GM20431 (cell line): Measurements from ENCODE around the gene TAAR8.
"Not testable (repeated sequence)": the region's sequence is repeated elsewhere in the genome, so short reads cannot be mapped to it uniquely, and the experiment has no call there.

Experiments
- in situ Hi-C: fragments of 300-500 bp; cut with MseI, MboI; formaldehyde crosslinking; loops from one replicate; pipeline ENCODE4 v1.15.0; 2020; ENCODE audit warnings: low sequenced_read_pairs; ENCODE audit not compliant: unreplicated experiment

TAAR8 gene

DNA sequence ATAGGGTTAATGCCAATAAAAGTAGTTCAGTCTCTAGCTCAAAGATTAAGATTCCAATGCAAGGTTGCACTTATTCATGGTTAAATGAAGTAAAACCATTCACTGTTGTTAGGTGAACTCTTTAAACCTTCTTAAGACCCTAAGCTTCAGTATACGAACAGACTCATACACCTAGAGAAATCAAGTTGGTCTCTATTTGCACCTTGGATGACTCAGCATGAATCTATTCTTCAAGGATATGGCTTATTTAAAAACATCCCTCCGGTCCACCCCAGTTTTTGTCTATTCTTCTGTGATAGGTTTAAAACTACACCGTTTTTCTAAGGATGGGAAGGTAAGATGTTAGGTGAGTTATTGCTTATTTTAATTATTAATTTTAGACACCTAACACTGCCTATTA is 15.3 kb upstream of the TAAR8 start:
- in situ Hi-C loops, result loop anchor here (25.0 kb wide), 1 partner anchor 250 kb away; the partner anchor contains the start of gene SLC18B1

DNA sequence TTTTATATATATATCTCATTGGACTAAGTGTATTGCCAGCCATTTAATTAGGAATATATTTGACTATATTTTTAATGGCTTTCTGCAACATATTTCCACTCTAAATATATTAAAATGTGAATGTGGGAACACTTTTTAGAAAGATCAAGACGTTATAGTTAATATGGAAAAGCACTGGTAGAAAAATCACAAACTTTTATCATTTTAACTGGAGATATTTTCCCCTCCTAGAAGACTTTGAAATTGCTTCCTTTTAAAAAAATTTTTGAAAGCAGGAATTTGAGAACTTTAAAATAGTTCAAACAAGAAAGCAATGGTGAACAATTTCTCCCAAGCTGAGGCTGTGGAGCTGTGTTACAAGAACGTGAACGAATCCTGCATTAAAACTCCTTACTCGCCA is 14.5 kb upstream of the TAAR8 start, which contains the start of gene TAAR9:
Gene TAAR9 (plus strand): TSS at position 301 of the 400 bp plus-strand sequence. CDS start 13 bp downstream, at position 314.
- in situ Hi-C loops, result loop anchor here (25.0 kb wide), 1 partner anchor 249 kb away; the partner anchor contains the start of gene SLC18B1

DNA sequence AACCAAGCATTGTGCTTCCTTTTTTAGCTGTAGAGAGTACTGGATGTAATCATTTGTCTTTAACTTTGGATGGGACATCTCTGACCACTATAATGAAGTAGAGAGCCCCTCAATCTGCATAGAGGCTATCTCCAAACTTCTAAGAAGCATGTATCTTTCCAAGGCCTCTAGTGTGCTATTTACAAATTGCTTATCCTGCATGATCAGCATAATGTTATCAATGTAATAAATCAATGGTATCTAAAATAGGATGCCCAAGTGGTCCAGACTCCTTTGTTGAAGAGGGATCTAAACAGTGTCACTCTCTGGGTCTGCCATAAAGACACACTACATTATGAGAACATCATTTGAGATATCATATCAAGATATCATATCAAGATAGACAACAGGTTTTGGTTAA is 7.6 kb upstream of the TAAR8 start:
- in situ Hi-C loops, result loop anchor here (25.0 kb wide), 1 partner anchor 242 kb away; the partner anchor contains the start of gene SLC18B1

DNA sequence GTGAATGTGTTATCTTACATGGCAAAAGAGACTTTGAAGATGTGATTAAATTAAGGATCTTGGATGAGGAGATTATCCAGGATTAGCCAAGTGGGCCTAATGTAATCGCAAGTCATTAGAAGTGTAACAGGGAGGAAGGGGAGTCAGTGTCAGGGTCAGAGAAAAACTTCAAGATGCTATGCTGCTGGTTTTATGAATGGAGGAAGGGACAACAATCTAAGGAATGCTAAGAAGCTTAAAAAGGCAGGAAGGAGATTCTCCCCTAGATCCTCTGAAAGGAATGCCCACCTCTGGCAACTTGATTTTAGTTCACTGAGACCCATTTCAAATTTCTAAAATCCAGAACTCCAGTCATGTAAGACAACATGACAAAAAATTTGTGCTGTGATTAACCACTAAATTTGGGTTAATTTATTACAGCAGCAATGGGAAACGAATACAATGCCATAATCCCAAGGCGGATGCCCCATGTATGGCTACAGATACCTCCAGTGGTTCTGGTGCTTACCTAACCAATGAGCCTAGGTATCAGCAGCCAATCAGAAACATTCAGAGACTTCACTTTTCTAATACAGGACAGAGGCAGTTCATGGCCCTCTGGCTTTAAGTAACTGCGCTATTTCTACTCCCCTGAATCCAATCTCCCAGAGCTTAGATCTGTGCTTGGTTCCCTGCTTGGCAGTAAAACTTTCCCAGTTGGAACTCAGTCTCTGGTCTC is 3.6 kb upstream of the TAAR8 start:
- in situ Hi-C loops, result loop anchor here (25.0 kb wide), 1 partner anchor 238 kb away; the partner anchor contains the start of gene SLC18B1

DNA sequence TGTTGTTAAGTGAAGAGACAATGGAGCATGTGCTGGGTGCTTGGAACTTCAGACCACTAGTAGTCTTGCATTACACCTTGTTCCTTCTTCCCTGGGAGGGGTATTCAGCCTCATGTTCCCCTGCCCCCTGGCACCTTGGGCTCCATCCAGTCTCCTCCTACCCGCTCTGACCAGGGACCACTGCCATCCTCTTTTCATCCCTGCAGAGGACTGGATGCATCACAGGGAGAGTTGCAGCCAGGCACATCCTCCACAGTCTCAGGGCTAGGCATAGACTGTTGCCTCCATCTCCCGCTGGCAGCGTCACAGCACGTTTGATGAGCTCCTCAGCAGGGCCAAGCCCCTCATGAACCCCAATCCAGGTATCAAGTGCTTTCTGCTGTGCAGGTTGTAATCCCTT is 1.3 kb upstream of the TAAR8 start:
- in situ Hi-C loops, result no loop called here

DNA sequence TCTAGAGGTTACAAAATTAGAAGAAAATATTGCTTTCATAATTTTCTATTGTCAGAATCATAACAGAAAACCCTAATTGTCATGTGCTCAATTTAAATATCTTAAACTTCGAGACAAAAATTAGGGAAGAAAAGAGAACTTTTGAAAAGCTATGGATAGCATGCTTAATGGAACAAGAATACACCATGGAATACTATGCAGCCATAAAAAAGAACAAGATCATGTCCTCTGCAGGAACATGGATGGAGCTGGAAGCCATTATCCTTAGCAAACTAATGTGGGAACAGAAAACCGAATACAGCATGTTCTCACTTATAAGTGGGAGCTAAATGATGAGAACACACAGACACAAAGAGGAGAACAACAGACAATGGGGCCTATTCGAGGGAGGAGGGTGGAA is 7.6 kb downstream of the TAAR8 start:
- in situ Hi-C loops, result not testable (repeated sequence)

DNA sequence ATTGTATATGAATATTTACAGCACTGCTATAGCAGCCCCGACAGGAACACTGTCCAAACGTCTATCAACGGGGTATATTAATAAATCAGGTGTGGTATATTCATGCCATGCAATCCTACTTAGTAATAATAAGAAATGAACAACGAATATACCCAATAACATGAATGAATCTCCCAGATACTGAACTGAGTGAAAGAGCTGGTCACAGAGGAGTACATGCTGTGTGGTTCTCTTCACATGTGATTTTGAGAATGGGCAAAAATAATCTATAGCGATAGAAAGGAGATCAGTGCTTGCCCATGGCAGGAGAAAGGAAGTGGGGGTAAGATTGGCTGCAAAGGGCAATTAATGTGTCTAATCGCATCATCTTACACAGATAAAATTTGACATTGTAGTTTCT is 13.9 kb downstream of the TAAR8 start:
- in situ Hi-C loops, result no loop called here

DNA sequence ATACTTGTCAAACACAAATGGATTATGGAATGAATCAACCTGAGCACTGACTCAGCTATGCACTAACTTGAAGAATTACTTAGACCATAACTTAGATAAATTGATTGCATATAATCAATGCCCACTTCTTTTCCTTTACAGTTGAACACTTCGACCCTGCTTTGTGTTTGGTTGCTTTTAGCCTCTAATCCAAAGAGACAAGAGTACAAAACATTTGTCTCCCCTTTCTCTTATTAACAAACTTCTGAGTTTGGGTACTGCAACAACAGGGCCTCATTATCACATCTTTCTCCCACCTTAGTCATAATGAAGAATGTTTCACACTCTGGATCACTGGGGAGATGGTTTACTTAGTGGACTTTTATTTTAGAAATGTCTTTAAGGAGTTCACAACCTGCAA is 15.1 kb downstream of the TAAR8 start:
- in situ Hi-C loops, result no loop called here

DNA sequence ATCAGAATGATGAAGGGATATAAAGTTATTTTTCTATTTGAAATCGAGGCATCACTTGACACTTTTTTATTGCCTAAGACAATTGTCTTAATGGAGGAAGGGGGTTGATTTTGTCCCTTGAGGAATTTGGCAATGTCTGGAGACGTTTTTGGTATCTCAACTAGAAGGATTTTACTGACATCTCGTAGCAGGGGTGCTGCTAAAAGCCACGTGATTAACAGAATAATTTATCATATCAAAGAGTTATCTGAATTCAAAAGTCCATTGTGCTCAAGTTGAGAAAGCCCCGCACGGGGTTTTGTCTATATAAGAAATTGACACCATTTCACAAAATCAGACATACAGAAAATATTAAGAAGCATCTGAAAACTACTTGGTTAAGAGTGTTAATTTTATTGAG is 16.1 kb downstream of the TAAR8 start:
- in situ Hi-C loops, result no loop called here

DNA sequence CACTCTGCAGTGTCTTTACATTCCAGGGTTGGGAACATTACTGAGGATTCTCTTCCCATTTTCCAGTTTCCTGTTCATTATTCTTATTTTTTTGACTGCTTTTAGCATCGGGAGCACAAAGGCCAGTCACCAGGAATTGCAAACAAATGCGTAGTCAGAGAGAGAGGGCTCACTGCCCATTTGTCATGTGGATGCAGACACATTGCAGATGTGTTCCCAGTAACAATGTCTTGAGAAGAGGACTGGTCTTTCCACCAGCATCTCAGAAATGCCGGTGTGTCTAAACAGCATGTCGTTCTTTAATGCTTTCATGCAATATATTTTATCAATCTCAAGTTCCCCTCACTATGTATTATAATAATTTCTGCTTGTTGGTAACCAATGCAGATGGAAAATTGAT is 16.7 kb downstream of the TAAR8 start:
- in situ Hi-C loops, result no loop called here

DNA sequence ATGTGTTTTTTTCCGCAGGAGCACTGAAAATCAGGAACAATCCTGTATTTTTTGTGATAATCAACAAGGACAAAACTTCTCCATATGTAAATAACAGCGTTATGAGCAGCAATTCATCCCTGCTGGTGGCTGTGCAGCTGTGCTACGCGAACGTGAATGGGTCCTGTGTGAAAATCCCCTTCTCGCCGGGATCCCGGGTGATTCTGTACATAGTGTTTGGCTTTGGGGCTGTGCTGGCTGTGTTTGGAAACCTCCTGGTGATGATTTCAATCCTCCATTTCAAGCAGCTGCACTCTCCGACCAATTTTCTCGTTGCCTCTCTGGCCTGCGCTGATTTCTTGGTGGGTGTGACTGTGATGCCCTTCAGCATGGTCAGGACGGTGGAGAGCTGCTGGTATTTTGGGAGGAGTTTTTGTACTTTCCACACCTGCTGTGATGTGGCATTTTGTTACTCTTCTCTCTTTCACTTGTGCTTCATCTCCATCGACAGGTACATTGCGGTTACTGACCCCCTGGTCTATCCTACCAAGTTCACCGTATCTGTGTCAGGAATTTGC is 17.8 kb downstream of the TAAR8 start, which contains the start of gene TAAR6:
Gene TAAR6 (plus strand): TSS at position 102 of the 557 bp plus-strand sequence. CDS start 0 bp downstream, at position 102.
- in situ Hi-C loops, result no loop called here

DNA sequence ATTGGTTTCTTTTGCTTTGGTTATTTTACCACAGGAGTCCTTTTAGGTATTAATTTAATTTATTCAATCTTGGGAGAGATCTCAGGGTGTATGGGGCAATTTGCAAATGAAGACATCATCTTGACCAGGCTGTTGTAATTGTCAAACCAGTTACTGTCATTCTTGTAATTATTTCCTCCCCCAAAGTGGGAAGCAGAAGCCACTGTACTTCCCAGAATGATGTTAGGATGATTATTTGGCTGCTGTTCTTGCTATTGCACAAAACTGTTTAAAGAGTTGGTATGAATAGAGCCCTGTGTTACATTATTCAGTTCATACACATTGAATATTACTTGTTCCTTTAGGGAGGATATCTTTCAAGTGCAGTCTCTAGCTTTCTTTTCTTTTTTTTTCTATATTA is 19.3 kb downstream of the TAAR8 start:
- in situ Hi-C loops, result no loop called here

DNA sequence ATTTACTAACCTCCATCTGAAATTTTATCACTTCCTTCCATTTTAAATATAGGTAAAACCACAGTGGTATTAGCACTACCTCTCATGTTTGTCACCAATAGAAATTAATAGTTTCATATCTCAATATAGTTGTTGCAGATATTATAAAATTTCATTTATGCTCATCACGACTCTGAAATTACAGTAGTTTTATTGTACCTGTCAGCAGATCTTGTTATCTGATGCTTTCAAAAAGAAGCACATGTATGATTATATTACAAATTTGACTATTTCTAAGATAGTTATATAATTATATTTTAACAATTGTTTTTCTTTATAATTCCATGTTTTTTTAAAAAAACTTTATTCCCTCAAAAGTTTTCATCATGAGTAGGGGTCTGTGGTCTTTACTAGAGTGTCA is 32.2 kb downstream of the TAAR8 start:
- in situ Hi-C loops, result no loop called here

DNA sequence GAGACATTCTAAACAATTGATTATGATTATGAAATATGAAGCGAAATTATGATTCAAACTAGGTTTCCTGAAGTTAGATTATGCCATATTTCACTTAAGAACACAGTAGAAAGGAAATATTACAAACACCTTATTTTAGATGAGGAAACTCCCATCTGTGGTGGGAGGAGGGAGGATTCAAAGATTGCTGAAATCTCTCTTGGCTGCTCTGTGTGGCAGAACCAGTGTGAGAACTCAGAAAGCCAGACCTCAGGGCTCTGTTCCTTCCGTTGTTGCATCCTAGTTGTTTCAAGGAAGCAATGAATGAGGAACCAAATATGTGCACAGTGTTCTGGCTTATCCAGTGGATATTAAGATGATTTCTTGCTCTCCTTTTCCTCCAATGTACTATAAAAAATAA is 35.0 kb downstream of the TAAR8 start:
- in situ Hi-C loops, result no loop called here

DNA sequence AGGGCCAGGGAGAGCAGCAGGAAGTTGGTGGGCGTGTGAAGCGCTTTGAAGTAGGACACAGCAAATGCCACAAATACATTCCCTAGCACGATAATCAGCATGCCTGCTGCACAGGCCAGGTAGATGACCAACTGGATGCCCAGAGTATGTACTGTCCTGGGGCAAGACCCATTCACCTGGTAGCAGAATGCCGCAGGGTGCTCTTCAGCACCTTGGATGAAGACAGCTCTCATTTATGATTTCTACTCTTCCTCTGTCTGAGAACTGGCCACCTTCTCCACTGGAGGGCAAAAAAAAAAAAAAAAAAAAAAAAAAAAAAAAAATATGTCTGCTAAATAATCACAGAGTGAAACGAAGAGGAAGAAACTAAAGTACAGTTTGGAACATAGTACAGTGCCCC is 37.0 kb downstream of the TAAR8 start, which contains the start of gene TAAR5:
Gene TAAR5 (minus strand): TSS at position 288 of the 400 bp plus-strand sequence. CDS start 55 bp downstream, at position 233.
- in situ Hi-C loops, result no loop called here

DNA sequence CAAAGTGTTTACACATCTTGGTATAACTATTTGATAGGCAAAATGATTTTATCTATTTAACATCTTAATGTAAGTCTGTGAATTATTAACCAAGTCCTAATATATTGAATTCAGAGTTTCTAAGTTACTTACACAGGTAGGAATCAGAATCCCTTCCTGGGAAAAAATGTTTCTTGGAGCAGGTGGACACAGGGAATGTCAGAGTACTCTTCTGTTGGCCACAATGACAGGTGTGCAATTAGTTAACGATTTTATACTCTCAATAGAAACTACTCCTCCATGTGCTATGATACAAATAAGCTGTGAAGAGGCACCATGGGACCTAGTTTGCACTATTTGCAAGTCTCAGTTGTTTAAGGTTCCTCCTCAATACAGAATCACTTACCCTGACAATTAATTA is 37.9 kb downstream of the TAAR8 start:
- in situ Hi-C loops, result no loop called here

DNA sequence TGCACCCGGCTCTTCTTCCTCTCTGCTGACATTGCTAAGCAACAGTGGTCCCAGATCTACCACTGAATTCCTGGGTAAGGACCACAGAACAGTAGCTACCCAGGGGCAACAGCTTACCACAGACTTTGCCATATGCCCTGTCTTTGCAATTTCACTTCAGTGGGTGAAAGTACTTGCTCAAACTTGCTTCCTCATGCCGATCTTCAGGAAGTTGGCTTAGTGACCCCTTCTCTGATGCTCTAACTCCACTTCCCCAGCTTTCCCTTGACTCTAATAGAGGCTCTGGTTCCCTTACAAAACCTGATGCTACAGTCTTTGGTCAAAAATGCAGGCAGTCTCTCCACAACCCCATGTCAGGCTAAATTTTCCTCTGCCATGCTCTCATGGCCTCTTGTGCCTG is 40.4 kb downstream of the TAAR8 start:
- in situ Hi-C loops, result no loop called here

DNA sequence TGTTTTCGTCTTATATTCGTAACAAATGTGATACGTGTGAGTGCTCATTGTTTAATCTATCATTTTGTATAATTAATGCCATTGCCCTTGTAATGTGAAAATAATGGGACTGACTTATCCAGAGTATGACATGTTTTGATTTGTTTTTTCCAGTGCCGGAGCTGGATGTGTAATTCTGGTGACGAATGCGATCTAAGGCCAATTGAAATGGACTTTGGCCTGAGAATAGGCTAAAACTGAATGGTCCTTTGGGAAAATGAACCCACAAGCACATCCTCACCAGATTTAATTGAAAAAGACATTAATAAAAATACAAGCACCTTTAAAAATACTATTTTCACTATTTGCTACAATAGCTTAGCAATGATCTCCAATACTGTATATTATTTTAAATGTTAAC is 43.7 kb downstream of the TAAR8 start:
- in situ Hi-C loops, result no loop called here

DNA sequence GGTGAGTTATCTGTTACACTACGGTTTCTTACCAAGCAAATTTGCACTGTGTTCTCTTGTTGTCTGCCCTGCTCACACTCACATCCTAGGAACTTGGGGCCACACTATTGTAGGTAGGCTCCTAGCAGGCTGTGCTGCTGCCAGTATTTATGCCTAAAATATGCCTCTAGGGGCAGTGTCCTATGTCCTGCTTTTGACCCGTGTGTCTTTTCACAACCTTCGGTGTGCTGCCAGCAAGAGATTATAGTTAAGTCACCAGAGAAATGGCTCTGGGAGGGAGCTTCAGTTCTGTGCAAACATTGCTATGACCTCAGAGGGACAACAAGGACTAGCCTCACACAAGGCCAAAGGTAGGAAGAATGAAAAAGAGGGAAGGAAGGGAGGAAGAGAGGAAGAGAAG is 46.0 kb downstream of the TAAR8 start:
- in situ Hi-C loops, result no loop called here

DNA sequence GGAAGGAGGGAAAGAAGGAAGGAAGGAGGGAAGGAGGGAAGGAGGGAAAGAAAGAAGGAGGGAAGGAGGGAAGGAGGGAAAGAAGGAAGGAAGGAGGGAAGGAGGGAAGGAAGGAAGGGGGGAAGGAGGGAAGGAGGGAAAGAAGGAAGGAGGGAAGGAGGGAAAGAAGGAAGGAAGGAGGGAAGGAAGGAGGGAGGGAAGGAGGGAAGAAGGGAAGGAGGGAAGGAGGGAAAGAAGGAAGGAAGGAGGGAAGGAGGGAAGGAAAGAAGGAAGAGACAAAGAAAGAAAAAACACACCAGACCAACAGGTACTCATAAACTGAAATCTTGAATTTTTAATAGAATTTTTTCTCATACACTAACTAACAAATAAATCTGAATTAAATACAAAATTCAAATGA is 48.4 kb downstream of the TAAR8 start:
- in situ Hi-C loops, result not testable (repeated sequence)
